Measurements from ENCODE around the gene ALPP.
"Not testable (repeated sequence)": the region's sequence is repeated elsewhere in the genome, so short reads cannot be mapped to it uniquely, and the experiment has no call there.

ALPP gene

DNA sequence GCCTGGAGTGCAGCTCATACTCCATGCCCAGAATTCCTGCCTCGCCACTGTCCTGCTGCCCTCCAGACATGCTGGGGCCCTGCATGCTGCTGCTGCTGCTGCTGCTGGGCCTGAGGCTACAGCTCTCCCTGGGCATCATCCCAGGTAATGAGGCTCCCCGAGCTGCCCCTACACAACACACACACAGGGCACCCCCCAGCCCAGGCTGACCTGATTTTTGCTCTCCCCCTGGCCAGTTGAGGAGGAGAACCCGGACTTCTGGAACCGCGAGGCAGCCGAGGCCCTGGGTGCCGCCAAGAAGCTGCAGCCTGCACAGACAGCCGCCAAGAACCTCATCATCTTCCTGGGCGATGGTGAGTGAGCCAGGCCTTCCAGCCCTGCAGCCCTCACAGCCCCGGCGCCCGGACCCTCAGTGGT, at the start of gene ALPP:
Gene ALPP, plus strand, starts transcription at position 17 of the 417 bp plus-strand sequence. Its CDS starts 52 bp downstream, at position 69.
- not testable (repeated sequence) for DNase-seq (ENCODE audit: low read depth in 2 of 2)

DNA sequence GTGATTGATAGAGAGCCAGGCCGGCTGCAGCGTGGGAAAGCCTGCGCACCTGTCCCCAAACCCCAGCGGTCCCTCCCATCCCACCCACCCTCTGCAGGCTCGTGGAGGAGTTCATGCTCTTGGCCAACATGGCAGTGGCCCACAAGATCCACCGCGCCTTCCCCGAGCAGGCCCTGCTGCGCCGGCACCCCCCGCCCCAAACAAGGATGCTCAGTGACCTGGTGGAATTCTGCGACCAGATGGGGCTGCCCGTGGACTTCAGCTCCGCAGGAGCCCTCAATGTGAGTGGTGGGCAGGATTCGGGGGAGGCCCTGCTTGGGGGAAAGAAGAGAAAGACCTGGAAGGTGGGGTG, 48.9 kb upstream of the ALPP start:
- no peak for DNase-seq (ENCODE audit: low read depth in 2 of 2)

DNA sequence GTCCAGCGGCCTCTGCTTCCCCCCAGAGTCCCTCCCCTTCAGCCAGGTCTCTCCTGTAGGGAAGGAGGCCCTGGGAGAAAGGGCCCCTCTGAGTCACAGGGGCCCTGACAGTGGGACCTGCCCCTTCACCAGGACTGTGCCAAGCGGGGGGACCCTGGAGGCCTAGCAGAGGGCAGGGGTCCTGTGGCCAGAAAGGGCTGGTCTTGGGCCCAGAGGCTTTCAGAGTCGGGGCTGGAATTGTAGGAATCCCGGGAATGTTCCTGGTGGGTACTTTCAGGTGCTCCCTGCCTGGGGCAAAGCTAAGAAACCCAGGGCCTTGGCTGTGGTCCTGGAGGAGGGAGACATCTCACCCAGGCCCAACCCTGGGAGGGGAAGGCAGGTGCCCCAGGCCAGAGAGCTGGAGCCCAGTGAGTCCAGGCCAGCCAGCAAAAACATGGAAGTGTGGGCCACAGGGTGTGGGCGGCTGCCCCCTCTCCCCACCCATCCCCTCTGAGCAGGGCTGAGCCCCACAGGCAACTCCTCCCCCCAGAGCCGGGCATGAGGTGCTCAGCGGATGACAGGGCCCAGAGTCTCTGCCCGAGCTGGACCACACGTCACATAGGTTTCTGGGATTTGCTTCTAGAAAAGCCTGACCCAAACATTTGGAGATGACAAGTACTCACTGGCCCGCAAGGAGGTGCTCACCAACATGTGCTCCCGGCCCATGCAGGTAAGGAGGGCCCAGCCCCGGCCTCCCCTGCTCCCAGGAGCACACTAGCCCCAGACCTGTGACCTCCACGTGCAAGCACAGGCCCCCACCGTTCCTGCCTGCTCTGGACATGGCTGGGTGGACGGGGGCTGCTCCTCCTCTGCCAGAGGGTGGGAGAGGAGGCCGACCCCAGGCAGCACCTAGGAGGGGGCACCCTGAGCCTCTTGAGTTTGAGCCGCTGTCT, 48.2 kb upstream of the ALPP start:
- no peak for DNase-seq (ENCODE audit: low read depth in 2 of 2)

DNA sequence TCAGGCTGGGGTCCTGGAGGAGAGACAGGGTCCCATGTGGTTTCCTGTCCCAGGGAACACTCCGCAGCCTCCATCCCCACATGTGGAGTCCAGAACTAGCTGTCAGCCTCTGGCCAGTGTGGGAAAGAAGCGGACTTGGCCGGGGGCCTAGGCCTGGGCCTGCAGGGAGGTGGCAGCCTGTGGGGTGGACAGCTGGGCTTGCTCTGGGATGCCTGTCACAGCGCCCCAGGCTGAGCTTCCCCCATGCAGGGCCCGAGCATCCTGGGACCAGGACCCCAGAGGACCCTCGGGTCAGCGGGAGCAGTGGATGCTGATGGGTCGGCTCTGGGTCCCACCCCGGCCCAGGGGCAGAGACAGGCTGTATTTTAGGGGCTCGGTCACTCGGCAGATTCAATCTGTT, 47.5 kb upstream of the ALPP start:
- DNase-seq (ENCODE audit: low read depth in 2 of 2): not testable (repeated sequence)

DNA sequence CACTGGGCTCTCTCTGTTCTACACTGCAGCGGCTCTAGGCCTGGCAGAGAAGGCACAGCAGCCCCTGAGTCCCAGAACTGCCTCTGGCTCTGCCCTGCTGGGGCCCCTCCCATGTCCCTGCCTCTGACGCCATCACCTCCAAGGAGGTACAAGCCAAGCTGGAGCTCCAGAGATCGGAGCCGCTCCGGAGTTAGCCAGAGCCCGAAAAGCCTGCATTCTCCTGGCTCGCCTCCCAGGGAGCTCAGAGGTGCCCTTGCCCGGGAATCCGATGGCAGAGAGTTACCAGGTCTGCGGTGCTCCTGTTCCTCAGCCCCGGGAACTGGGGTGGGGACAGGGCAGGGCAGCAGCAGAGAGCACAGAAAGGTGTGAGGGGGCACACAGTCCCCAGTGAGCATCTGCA, 46.9 kb upstream of the ALPP start:
- DNase-seq (ENCODE audit: low read depth in 2 of 2): not testable (repeated sequence)

DNA sequence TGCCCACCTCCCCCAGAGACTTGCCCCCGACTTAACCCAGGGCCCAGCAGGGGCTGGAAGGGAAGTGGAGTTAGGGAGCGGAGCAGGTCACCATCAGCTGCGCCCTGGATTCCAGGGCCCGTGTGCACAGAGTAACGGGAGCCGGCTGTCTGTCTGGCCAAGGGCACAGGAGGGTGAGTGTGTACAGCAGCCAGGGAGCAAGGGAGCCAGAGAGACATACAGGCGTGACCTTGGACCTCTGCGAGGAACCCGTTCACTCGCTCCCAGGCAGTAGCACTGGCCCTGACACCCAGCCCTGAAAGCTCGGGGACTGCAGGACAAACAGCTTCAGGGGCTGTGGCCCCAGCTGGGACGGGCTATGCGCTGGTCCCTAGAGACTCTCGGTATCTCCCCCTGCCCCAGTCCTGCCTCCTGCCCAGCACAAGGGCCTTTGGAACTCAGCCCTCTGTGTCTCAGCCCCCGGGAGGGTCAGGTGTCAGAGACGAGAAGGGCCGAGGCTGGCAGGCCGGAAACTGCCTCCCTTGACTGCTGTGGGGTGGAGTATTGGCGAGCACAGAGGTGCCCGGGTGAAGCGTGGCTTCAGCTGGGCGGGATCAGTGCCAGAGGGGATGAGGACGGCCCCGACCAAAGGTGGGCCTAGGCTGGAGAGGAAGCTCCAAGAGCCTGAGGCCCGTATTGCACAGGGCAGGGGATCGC, 46.2 kb upstream of the ALPP start:
- DNase-seq (ENCODE audit: low read depth in 2 of 2): not testable (repeated sequence)

DNA sequence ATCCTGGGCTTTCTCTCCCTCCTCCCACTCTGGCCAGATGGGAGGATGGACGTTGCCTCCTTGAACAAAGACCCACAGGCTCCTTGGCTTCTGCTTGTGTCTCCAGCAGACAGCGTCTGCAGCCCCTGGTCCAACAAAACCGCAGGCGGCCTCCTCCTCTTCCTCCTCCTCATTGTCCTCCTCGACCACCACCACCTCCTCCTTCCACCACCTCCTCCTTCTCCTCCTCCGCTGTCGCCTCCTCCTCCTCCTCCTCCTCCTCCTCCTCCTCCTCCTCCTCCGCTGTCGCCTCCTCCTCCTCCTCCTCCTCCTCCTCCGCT, 45.7 kb upstream of the ALPP start:
- DNase-seq (ENCODE audit: low read depth in 2 of 2): no peak

DNA sequence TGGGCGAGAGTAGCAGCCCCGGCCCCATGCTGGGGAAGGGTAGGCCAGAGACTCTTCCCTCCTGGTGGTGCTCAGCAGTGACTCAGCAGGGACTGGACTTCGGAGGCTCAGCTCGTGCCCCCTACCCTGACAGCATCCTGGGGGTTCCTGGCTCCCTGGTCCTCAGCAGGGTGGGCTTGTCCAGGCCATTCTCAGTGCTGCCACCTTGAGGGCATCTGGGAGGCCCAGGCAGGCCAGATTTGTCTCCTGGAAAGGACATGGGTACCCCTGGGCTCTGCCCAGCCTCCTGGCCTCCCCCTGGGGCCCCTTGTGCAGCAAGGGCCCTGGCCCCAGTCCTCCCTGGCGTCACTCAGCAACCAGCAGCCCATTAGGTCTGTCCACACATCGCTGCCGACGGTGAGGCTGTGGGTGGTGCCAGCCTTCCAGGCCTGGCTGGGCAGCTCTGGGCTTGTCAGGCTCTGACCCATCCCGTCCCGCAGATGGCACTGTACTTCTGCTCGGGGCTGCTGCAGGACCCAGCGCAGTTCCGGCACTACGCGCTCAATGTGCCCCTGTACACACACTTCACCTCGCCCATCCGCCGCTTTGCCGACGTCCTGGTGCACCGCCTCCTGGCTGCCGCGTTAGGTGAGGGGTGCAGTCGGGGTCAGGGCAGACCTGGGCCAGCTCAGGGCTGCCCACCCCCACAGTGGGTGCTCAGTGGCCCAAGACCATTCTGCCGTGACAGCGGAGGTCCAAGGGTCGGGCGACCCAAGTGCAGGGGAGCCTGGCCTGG, 45.0 kb upstream of the ALPP start:
- DNase-seq (ENCODE audit: low read depth in 2 of 2): no peak

DNA sequence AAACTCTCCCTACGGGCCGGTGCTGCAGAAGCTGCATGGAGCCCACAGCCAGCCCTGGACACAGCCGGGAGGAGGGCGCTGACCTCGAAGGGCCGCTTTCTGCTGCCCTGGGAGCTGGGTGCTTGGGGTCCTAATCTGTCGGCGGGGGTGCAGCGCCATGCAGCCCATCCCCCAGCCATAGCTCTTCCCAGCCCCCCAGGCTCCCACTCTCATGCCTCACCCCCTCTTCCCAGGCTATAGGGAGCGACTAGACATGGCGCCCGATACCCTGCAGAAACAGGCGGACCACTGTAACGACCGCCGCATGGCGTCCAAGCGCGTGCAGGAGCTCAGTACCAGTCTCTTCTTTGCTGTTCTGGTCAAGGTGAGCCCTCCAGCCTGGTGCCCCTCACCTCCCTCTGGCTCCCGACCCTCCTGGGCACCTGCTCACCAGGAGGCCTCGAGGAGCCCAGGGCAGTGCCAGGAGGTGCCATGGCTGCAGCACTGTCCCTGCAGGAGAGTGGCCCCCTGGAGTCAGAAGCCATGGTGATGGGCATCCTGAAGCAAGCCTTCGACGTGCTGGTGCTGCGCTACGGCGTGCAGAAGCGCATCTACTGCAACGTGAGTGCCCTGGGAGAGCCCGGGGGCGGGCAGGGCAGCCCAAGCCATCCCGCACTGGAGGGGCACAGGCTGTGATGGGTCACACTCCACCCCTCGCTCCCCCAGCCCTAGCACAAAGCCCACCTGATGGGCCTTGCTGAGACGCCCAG, 44.2 kb upstream of the ALPP start:
- DNase-seq (ENCODE audit: low read depth in 2 of 2): not testable (repeated sequence)

DNA sequence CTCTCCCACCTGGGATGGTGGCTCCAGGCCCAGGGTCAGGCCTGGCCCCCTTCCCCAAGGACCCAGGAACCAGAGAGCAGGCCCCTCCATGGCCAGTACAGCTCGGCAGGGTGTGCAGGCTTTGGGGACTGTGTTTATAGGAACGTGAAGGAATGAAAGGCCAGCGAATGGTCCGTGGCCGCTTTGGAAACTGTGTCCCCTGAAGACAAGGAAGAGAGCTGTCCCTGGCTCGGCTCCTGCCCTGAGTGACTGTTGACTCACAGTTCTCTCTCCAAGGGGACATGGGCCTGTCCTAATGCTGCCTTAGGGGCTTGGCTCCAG, 43.7 kb upstream of the ALPP start:
- not testable (repeated sequence) for DNase-seq (ENCODE audit: low read depth in 2 of 2)

DNA sequence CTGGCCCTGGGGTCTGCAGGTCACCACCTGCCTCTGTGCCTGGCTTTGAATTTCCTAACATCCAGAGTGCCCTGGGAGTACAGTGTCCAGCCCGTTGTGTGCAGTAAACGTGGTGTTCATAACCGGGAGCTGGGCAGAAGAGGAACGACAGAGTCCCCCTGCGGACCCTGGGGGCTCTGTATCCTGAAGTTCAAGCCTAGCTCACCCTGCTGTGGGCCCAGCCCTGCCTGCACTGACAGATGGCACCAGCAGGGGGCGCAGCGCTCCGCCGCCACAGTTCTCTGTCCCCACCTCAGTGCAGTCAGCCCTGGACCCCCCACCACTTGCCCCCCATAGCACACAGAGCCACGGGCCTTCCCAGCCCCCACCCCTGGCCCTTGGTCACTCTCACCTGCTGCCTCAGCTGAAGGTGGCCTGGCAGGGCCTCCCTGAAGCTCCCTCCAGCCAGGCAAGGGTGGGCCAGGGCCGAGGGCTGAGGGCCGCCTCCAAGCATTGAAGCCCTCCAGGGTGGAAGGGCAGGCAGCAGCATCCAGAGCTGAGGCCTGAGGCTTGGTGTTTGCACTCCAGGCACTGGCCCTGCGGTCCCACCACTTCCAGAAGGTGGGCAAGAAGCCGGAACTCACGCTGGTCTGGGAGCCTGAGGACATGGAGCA, 43.2 kb upstream of the ALPP start:
- not testable (repeated sequence) for DNase-seq (ENCODE audit: low read depth in 2 of 2)

DNA sequence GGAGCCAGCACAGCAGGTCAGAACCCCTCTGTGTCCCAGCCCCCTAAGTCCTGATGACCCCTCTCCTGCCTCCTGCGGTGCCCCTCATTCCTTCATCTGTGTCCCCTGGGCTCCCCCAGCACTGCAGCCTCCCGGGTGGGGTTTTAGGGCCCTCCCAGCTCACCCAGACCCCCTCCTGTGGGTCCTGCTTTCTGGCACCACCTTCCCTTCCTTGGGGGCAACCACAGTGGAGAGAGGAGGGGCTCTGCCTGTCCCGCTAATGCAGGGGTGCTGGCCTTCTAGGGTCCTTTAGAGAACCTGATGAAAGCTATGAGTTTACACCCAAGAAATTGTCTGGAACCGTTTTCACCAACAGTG, 42.7 kb upstream of the ALPP start:
- no peak for DNase-seq (ENCODE audit: low read depth in 2 of 2)

DNA sequence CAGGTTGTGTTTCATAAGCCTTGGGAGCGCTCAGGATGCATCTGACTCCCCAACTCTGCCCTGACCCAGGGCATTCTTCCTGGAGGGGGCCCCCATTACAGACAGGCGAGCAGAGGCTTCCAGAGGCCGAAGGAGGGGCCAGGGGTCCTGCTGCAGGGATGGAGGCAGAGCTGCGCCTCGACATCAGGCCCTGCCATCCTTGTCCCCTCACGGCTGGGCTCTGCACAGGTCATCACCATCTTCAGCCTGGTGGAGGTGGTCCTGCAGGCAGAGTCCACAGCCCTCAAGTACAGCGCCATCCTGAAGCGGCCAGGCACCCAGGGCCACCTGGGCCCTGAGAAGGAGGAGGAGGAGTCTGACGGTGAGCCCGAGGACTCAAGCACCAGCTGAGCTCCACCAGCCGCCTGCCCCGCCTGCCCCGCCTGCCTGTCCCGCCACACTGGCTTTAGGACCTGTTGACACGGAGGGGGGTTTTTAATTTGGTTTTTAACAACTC, 42.3 kb upstream of the ALPP start:
- no peak for DNase-seq (ENCODE audit: low read depth in 2 of 2)

DNA sequence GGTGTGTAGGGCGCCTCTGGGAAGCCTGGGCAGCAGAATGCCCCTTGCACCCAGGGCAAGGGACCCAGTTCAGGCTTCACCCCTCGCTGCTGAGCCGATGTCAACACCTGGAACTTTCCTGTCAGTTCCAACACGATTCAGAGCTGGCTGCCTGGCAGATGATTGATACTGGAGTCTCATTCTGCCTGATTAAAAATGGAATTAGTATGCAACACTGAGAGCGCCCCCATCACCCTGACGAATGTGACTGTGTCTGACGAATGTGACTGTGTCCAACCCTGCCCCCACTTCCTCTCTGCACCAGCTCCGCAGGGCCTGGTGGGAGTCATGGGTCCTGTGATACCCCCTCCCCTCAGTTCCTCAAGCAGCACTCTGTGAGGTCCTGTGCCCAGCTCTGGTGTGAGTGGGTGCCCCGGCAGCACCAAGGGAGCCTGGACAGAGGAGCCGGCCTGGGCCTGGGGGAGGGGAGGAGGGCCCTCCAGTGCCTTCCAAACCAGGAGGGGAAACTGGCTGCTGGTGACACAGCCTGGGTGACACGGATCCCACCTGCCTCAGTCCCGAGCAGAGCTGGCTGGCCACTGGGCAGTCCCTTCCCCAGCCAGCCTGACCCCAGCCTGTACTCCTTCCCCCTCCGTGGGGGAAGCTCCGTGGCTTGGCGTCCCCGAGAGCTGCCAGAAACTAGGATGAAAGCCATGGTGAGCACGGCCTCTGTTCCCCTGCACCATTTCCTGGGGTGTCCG, 41.4 kb upstream of the ALPP start:
- DNase-seq (ENCODE audit: low read depth in 2 of 2): no peak

DNA sequence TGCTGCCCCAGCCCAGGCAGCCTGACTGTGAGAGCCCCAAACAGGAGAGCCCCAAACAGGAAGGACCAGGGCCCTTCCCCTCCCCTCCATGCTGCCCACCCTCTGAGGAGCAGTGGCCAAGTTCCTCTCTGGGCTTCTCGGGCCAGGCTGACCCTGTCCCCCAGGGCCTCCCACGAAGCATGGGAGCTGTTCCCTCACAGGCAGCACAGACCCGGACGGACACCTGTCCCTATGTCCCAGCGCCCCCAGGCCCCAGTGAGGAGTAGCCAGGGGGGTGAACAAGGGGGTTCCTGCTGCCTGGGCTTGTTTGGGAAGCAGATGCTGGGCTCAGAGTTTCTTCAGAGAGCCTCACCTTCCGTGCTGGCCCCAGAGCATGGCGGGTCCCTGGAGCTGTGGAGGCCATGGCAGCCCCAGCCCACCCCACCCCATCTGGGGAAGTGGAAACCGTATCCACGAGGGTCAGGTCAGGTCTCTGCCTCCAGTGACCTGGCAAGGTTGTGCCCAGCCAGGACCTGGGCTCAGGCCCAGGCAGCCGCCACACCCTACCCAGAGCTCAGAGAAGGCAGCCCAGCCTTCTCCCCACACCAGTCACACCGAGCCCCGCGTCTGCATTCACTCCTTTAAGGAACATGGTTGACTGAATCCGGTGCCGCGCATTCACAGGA, 40.3 kb upstream of the ALPP start:
- not testable (repeated sequence) for DNase-seq (ENCODE audit: low read depth in 2 of 2)

DNA sequence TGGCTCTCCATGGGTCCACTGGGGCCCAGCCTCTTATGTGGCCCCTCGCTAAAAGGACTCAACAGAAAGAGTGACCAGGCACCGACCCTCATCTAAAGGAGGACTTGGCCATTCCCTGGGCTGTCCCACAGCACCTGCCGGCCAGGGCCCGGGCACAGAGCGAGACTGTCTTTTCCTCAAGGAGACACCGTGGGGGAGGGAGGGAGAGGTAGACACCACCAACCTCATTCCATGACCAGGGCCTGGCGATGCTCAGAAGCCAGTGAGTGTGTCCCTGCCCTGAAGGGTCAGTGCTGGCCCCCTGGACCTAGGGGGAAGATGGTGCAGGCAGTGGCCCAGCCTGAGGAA, 39.8 kb upstream of the ALPP start:
- DNase-seq (ENCODE audit: low read depth in 2 of 2): no peak

DNA sequence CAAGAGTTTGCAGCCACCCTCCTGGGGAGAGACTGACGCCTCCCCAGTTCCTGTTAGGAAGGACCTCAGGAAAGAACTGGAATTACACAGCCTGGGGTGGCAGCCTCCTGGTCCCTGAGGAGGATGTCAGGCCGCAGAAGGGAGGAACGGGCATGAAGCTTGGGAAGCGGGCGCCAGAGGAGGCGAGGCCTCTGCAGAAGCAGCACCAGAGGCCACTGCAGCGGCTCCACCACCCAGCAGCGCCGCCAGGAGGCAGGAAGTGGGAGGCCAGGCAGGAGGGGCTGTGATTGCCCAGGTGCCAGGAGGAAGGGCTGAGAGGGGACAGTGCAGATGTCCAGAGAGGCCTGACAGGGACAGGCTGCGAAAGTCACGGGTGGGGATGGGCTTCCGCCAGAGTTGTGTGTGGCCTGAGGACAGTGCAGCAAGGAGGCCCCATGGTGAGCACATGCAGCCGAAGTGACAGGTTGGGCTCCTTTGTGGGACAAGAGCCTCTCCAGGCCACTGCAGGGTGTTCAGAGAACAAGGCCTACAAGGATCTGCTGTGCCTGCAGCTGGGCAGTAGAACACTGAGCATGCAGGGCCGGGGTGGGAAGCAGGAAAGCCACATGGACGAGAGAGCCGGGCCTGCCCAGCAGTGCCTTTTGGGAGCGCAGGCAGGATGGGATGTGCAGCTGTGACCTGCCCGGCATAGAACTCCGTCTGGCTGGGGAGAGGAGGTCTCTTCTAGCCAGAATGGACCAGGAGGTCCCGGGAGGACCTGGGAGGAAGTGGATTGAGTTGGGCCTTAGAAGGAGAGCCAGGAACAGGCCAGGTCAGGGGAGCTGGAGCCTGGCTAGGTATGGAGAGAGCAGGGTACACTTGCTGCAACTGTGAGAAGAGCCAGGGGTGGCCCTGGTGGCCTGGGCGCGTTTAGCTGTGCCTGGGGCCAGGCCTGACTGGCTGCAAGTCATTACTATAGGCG, 39.1 kb upstream of the ALPP start:
- DNase-seq (ENCODE audit: low read depth in 2 of 2): no peak

DNA sequence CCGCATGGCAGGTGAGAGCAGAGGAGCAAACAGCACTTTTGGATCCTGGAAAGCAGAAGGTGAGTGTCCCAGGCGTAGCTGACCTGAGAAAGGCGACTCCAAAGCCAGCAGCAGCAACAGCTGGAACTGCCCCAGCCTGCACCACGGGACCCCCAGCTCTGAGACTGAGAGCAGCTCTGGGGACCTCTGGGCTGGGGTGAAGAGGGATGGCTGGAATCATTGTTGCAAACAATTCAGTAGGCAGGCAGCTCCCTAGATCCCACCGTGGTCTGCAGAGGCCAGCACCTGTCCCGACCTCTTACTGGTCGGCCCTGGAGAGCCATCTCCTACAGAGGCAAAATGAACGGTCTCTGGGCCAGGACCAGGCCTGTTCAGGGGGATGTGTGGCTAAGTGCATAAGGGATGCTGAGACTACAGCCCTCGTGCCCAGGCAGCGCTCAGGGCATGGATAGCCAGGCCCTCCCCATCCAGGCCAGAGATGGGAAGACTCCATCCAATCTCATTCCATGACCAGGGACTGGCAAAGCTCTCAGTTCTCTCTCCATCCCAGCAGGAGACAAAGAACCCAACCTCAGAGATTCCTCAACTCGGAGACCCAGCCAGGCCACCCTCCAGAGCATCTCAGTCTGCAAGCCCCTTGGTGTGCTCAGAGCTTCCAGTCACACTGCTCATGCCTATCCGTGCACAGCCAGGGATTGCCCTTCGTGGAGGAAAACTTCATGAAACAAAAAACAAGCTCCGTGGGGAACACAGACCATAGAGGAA, 38.2 kb upstream of the ALPP start:
- no peak for DNase-seq (ENCODE audit: low read depth in 2 of 2)

Data from fibroblast of skin of left quadriceps (primary cell).